Colonic mucosa (tissue), 4 donors: ENCODE data around the gene HDAC4. TPM values are rescaled to one million over a fixed set of nuclear protein-coding genes. Genes with fewer than 3 reads are reported as not detected.

ENCODE experiments used
- DNase-seq: peaks from one replicate; pipeline ENCODE4 v3.0.0-alpha.2; 2020
- H3K27ac ChIP-seq: fragments of 200-600 bp; one replicate; pipeline ENCODE4 v1.8.0; 2021
- H3K27me3 ChIP-seq: fragments of 200-600 bp; one replicate; pipeline ENCODE4 v1.8.0; 2021
- H3K36me3 ChIP-seq: fragments of 200-600 bp; one replicate; pipeline ENCODE4 v1.8.0; 2021
- H3K4me1 ChIP-seq: fragments of 200-600 bp; one replicate; pipeline ENCODE4 v1.8.0; 2021; ENCODE audit warnings: mild to moderate bottlenecking
- H3K4me3 ChIP-seq: fragments of 200-600 bp; one replicate; pipeline ENCODE4 v1.8.0; 2021
- H3K9ac ChIP-seq, 2 donors: one replicate each; pipeline ENCODE4 v1.7.0; 2013; ENCODE audit warnings: control low read depth in 2 of 2, low read depth in 2 of 2, low read length in 2 of 2
- H3K9me3 ChIP-seq: fragments of 200-600 bp; one replicate; pipeline ENCODE4 v1.8.0; 2021
- CTCF ChIP-seq: fragments of 200-600 bp; IDR thresholded peaks from one replicate; pipeline ENCODE4 v1.8.0; 2022; ENCODE audit warnings: antibody characterized with exemption, mild to moderate bottlenecking
- intact Hi-C: fragments of 100-400 bp; cut with DNase I; formaldehyde crosslinking; loops from one replicate; pipeline ENCODE4 v1.14.1; 2022
- total RNA-seq, 2 donors: library from RNA; stranded (reverse); fragmentation: NEBNext Ultra II Directional in 1 of 2; extraction: Animal tissue kit (Norgen Biotek cat#: 25700) in 1 of 2; gene quantifications; one replicate each; pipeline ENCODE4 v1.2.1, GENCODE V29; 2021
- donor health status: healthy.
- donor health status: DM: no; HTN: no; CAD: no.
- donor health status: DM: no; HTN: no; CAD: no.

HDAC4 gene
- total RNA-seq, 2 donors from 2014 or later, result 35.3 to 46.8 TPM

DNA sequence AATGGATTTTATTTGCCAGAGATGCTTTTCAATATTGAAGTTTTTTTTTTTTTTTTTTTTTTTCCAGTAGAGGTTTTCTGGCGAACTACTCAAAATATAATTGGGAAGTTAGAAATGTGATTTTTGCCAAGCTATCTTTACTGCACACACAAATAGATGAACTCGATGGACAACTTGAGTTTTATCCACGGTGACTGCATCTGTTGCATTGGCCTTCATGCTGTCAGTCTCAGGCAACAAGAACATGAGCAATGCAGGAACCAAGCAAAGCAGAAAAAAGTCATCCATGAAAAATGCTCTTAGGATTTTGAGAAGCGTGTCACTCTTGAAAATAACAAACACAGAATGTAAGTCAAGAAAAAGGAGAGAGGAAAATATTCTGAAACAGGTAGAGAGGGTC is 22.7 kb upstream of the HDAC4 start:
- H3K4me1 ChIP-seq, result no peaks in the 10 kb centered on the region
- no peak for TF ChIP-seq CTCF
- no peaks in the 10 kb centered on the region for H3K9me3 ChIP-seq
- DNase-seq, result no peak
- no peaks in the 10 kb centered on the region for H3K36me3 ChIP-seq
- no peak overlapping the region for H3K9ac ChIP-seq
- no peak overlapping the region for H3K4me3 ChIP-seq
- H3K27ac ChIP-seq, result no peak overlapping the region
- H3K27me3 ChIP-seq, result no peaks in the 10 kb centered on the region
- intact Hi-C loops, result no loop called here

- Histone ChIP-seq H3K4me3 (no peak overlapping the region), H3K36me3 (no peaks in the 10 kb centered on the region), H3K4me1 (no peaks in the 10 kb centered on the region), H3K9me3 (no peaks in the 10 kb centered on the region), H3K9ac (no peak overlapping the region), H3K27me3 (no peaks in the 10 kb centered on the region), H3K27ac (no peak overlapping the region)
- no peak for DNase-seq
- intact Hi-C loops, result no loop called here
- no peak for TF ChIP-seq CTCF
Observed at GRCh38 chr2:239421851-239422250, 21.0 kb upstream of the HDAC4 start.

GRCh38 chr2:239420082-239420481 is 19.3 kb upstream of the HDAC4 start:
- DNase-seq, result no peak
- Histone ChIP-seq H3K9me3 (no peaks in the 10 kb centered on the region), H3K9ac (no peak overlapping the region), H3K36me3 (no peaks in the 10 kb centered on the region), H3K4me1 (no peaks in the 10 kb centered on the region), H3K27ac (no peak overlapping the region), H3K27me3 (no peaks in the 10 kb centered on the region), H3K4me3 (no peak overlapping the region)
- no peak for TF ChIP-seq CTCF
- intact Hi-C loops, result no loop called here

DNA sequence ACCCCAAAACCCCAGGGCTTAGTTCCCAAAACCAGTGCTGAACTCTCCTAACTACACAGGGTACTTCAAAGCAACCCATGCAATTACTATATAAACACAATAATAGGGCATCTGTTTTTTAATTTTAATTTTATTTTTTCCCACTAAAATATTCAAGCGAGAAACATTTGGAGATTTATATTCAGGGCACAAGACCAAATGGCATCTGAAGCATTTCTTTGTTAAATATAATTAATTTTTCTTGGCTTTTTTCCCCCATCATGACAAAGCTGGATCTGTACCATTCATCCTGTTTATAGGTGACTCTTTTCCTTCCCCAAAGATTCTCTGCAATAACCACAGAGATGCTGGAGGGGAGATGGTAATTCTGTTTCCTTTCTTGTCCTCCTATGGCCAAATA is 18.1 kb upstream of the HDAC4 start:
- Histone ChIP-seq H3K4me1 (no peaks in the 10 kb centered on the region), H3K4me3 (no peak overlapping the region), H3K27me3 (no peaks in the 10 kb centered on the region), H3K9me3 (no peaks in the 10 kb centered on the region), H3K9ac (no peak overlapping the region), H3K36me3 (no peaks in the 10 kb centered on the region), H3K27ac (no peak overlapping the region)
- no peak for TF ChIP-seq CTCF
- intact Hi-C loops, result no loop called here
- DNase-seq, result no peak

- H3K27me3 ChIP-seq, result no peaks in the 10 kb centered on the region
- no peak overlapping the region for H3K4me3 ChIP-seq
- H3K27ac ChIP-seq, result no peak overlapping the region
- no peak overlapping the region for H3K9ac ChIP-seq
- DNase-seq, result no peak
- TF ChIP-seq CTCF, result no peak
- H3K4me1 ChIP-seq, result no peaks in the 10 kb centered on the region
- no peaks in the 10 kb centered on the region for H3K9me3 ChIP-seq
- intact Hi-C loops, result no loop called here
- H3K36me3 ChIP-seq, result no peaks in the 10 kb centered on the region
Observed at GRCh38 chr2:239412905-239413603, 12.2 kb upstream of the HDAC4 start.
